NCI-H524 treated with DMSO at 0.1 percent for 48 hours (cell line): ENCODE measurements around the gene CETN1.
A peak's percentile ranks its signal among the peaks of the same experiment; 100 is the strongest.

ENCODE experiments used
- DNase-seq: peaks from one replicate; lab custom pipeline; 2025; lab: John Stamatoyannopoulos, UW

CETN1 gene

DNA sequence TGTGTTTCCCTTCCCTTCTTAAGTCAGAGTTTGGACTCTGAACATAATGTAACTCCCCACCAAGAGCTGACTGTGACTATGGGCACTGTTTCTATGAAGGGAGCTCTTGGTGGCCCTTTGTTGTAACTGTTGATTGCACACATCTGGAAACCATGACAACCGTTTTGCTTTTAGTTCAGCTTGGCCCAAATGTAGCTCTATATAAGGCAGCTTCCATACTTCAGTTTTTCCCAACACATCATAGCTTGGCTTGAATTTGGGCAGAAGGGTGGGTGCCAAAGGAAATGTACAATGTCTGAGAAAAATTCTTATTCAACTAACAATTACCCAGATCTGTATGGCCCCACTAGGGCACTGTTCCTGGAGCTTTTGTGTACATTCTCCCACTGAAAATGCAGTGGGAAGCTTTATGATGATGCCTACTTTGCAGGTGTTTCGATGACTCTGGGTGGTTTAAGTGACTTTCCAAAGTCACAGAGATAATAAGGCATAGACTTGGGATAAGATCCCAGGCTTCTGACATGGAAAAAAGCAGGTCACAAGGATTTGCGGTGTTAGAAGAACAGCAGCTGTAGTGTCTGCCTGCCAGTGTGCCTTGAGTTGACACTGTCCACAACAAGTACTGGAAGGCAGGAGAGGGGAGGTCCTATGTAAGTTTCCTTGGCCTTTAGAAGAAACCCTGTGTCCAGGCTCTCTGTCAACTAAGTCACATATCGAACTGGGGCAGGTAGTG is 2.4 kb upstream of the CETN1 start:
- no peak for DNase-seq

DNA sequence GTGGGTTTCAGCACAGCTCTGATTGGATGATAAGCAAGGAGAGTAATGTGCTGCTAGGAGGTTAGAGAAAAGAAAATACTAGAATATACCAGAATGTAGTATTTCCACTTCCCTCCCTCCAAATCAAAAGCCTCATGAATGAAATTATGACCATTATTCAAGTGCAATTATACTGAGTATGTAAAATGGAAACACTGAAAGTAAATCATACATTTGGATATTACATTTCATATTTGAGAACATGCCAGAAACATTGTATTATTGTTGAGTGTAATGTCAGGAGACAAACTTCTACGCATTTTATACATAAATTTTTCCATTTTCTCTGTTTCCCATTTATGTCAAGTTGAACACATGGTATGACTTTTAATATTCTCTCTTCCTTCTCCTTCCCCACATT is 942 bp upstream of the CETN1 start:
- DNase-seq: no peak

GRCh38 chr18:581096-581495 is 916 bp downstream of the CETN1 start:
- DNase-seq: no peak

DNA sequence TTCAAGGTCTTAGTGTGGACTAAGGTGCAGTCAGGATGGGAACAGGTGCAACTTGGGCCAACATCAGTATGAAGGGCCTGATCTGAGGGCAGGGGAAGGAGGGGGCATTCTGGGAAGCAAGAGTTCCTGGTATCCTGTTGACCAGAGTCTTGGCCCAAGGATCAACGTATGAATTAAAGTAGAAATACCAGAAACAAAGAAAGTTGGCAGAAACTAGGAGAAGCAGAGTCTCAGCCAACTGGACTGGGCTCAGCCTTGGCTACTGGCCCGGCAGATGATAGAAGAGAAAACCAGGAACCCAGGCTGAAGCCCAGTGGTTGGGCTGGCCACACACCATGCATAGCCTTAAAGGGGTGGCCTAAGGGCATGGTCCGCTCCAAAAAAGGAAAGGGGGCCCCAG is 2.3 kb downstream of the CETN1 start:
- DNase-seq: no peak

DNA sequence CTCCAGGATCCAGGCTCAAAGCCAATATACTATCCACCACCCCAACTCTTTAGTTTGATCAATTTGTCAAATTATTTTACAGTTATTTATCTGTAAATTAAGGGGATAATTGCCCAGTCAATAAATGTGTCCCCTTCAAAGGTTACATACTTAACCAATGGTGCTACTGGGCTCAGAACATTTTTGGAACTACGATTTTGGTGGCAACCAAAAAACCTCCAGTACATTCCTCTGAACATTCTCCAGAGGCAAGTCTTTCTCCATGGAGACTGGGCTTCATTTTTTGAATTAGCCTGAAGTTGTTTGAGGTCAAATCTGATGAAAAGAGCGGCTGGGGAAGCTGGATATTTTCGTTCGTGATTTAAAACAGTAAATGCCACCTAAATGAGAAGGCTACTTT is 14.9 kb downstream of the CETN1 start:
- no peak for DNase-seq

GRCh38 chr18:595571-595970 is 15.4 kb downstream of the CETN1 start:
- no peak for DNase-seq

GRCh38 chr18:596288-596881 is 16.2 kb downstream of the CETN1 start:
- DNase-seq: no peak

DNA sequence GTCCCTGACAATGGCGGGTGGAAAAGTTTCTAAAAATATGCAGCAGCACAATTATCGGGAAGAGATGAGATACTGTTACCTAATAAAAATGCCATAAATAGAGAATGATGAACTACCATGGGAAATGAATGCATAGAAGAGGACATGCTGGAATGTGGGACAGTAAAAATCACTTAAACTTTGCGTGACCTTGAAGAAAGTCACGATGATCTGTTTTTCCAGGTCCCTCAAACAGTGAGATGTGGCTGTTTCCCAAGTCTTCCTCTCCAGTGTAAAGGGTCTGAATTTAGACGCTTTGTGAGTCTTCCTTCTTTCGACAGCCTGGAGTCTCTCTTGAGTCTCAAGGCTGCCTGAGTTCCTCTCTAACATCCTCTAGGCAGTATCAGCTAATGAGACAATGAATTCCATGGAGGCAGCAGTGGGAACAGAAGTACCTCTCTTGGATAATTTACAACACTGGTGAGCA is 18.0 kb downstream of the CETN1 start:
- no peak for DNase-seq

- no peak for DNase-seq
Measured at GRCh38 chr18:600107-600506, 19.9 kb downstream of the CETN1 start.

DNA sequence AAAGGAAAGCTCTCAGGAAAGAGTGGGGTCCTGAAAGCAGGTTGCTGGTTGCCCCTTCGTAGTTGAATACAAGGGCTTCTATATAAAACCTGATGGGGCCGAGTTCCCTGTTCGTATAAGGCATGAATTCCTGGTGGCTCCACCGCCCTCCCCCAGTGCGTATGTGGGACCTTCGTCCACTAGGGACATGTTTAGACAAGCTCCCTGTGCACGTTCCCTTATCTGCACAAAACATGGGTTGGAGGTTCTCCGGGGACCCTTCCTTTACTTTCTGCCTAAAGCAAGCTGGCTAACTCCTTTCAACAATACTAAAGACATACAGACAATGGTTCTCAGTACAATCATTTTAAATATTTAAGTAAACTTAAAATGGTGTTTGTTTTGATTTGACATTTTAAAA is 24.6 kb downstream of the CETN1 start:
- no peak for DNase-seq

GRCh38 chr18:607930-608329 is 27.8 kb downstream of the CETN1 start:
- DNase-seq: no peak

DNA sequence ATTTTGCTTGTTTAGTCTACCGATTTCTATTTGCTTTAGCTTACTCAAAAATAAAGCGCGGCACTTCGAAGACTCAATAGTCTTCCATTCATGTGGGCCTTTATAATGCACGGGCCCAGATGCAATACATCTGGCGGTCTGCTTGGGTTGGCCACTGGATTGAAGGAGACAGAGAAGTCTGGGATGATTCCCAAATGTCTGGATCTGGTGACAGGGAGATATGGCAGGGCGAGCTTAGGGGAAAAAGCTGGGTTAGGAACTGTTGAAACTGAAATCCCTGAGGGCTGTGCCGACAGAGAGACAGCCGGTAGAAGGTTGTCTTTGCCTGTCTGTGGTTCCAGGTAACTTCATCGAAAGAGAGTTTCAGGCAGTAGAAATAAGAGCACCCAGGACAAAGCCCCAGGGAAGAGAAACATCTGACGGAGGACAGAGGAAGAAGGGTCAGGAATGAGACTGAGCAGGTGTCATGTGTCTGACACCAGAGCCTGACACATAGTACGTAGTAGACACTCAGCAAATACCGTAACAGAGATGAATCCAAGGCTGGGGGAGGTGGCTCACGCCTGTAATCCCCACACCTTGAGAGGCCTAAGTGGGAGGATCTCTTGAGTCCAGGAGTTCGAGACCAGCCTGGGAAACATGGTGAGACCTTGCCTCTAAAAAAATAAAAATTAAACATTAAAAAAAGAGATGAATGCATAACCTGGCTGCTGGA is 30.2 kb downstream of the CETN1 start:
- no peak for DNase-seq

GRCh38 chr18:612156-612555 is 32.0 kb downstream of the CETN1 start:
- DNase-seq: no peak

DNA sequence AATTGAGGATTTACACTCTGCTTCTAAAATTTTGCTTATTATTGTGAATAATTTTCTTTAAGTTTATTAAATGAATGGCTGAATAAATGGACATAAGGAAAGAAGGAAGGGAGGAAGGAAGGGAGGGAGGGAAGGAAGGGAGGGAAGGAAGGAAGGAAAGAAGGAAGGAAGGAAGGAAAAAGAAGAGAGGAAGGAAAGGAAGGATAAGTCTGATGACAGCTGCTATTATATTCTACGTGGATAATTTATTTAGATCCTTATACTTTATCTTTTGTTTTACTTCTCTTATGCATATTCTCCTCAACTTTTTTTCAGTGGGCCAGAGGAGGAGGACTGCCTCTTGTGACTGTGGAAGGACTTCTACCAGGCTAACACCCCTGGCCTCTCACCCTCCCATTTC is 34.0 kb downstream of the CETN1 start:
- DNase-seq: no peak

GRCh38 chr18:615092-615521 is 34.9 kb downstream of the CETN1 start:
- DNase-seq: no peak

DNA sequence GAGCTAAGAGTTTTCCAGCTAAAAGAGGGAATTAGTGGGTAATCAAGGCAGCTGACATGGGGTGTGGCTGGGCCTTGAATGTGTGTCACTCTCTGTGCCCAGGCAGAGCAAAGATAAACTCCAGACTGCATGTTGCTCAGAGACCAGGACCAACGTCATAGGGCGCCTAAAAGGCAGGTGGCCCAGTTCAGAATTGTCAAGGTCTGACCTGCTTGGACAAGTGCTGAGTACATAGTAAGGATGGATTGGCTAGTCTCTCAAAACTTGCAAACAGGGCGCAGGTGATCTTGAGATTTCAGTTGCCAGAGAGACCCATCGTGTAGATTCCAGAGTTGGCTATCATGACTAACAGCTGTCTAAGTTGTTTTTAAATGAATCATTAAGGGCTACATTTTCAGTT is 35.6 kb downstream of the CETN1 start:
- DNase-seq: no peak

GRCh38 chr18:616380-616995 is 36.3 kb downstream of the CETN1 start:
- peak; percentile 39 for DNase-seq

- no peak for DNase-seq
Measured at GRCh38 chr18:617970-618504, 37.9 kb downstream of the CETN1 start.

GRCh38 chr18:618618-619017 is 38.4 kb downstream of the CETN1 start:
- DNase-seq: no peak

GRCh38 chr18:621291-622043 is 41.3 kb downstream of the CETN1 start:
- no peak for DNase-seq

- DNase-seq: no peak
Measured at GRCh38 chr18:622289-622688, 42.1 kb downstream of the CETN1 start.
